GM19324 (cell line): ENCODE measurements around the gene ARHGEF7.
"Not testable (repeated sequence)": the region's sequence is repeated elsewhere in the genome, so short reads cannot be mapped to it uniquely, and the experiment has no call there.

Experiments
- ATAC-seq: cut with Tn5 transposase; IDR thresholded peaks from one replicate; pipeline ENCODE4 v1.9.1; 2021; ENCODE audit warnings: mild to moderate bottlenecking, moderate library complexity; ENCODE audit not compliant: unreplicated experiment, low FRiP score

ARHGEF7 gene

DNA sequence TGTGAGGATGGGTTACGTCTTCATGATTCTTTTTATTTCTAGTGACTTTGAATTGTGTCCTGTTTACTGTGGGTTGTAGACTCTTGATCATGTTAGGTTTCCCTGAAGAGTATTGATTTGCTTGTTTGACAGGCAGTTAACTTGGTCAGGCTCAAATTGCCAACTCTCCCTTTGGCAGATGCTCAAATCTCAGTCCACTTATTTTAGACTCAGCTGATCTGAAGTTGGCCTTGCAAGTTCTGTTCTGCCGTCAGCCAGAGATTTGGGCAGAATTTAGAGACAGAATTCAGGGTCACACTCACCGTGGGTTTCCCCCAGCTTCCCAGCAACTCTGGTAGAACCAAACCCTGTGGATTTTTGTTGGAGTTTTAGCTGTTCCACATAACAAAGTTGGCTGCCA lies 133.7 kb downstream of the ARHGEF7 start:
- no peak for ATAC-seq

DNA sequence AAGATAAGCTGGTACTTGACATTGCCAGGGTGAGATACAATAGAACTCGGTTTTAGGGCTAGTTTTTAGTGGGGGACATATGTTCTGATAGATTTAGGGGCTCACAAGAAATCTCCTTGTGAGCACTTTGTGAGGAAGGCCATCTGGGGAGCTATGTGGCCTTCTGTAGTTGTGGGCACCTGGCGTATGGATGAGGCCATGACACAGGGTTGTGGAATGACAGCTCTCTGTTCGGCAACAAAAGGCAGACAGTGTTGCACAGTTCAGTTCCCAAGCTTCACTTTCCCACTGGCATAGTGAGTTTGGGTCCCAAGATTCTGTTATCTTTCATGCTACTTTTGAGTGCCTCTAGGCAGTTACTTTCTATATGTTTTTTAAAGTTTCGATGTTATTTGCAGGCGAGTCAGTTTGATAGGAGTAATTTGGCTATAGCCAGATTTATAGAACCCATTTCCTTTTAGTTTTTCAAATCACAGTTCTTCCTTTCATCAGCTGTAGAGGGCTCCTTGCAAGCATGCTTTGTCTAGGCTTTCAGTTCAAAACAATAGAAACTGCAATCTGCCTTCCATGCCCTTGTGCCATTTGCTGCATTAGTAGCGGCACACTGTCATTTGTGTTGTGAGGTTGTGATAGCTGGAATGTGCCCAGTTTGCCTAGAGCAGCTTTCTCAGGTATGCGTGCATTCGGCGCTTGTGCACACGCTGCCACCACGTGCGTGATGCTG lies 134.7 kb downstream of the ARHGEF7 start:
- ATAC-seq = no peak

DNA sequence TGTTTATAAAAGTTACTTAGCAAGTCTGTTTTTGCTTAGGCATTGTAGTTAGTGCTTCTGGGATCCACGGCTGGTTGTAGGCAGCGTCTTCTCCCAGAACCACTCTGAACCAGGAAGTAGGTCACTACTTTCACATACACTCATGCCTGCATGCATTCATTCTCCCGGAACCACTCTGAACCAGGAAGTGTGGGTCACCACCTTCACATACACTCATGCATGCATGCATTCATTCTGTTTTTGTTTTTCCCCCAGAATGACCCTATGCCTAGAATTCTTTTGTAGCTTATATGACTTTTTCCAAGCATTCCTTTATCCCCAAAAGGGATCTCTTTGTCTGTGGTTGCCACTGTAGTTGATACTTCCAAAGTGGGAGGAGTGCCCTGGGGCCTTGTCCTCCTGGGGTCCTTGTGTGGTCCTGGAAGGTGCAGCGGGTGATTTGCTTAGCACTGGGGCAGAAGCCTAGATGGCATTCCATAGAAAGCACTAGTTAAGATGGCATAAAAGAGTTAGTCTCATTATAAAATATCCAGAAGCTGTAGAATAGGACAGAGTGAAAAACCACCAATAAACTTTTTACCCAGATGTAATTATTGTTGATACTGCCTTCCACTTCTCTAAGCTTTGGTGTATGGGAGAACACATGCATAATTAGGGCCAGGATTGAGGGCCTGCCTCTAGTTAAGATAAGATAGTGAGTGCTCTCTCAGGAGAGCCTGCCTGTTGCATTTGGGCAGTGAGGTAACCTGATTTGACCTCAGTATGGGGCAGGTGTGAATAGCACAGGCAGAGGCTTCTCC lies 136.7 kb downstream of the ARHGEF7 start:
- no peak for ATAC-seq

DNA sequence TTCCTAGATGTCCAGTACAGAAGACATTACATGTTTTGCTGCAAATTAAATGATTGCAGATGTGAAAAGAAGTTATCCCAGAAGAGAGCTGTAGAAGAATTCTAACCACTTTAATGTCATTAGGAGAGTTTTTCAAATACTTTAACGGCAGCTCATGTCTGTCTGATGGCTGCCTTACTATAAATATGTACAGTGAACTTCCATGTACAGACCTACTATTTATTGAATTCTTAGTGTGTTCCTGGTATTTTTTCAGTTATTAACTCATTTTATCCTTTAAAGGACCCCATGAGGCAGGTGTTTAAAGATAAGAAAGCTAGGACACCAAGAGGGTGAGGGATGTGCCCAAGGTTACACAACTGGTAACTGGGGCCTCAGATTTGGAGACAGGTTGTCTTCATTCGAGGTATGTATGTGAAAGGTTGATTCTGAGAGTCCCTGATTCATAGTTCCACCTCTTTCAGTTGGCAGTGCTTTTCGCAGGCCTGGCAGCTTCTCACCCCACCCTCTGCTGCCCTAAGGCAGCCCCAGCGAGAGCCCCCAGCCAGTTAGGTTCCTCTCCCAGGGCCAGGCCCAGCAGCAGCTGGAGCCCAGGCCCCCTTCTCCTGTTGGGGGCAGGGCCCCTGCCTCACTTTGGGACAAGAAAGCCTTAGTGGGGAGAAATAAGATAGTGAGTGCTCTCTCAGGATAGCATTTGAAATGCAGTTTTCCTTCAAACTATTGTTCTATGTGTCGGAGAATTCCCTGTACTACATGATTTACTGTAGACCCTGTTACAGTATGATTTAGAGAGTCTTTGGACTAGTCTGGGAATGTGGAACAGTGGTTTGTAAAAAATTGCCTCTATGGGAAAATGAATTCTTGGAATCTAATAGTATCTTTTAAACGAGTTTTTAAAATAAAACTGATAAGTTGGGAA lies 137.6 kb downstream of the ARHGEF7 start:
- no peak for ATAC-seq

DNA sequence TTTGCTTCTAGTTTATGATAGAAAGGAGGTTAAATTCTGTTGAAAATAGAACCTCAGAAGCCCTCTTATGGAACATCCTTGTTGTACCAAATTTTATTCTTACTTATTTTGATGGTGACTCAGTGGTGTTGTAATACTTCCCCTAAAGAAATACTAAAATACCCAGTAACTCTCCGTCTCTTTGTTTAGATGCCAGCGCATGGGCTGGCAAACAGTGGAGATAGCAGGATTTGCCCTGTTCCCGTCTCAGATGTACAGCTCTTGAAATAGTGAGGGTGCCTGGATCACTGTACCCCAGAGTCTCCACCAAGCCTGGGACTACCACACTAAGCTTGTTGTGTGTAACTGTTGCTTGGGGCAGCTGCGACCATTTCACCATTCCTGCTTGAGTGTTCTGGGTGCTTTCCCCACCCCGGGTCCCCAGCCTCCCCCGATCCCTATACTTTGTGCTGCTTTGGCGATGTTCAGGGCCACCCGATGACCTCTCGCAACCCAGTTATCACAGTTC lies 138.3 kb downstream of the ARHGEF7 start:
- no peak for ATAC-seq

DNA sequence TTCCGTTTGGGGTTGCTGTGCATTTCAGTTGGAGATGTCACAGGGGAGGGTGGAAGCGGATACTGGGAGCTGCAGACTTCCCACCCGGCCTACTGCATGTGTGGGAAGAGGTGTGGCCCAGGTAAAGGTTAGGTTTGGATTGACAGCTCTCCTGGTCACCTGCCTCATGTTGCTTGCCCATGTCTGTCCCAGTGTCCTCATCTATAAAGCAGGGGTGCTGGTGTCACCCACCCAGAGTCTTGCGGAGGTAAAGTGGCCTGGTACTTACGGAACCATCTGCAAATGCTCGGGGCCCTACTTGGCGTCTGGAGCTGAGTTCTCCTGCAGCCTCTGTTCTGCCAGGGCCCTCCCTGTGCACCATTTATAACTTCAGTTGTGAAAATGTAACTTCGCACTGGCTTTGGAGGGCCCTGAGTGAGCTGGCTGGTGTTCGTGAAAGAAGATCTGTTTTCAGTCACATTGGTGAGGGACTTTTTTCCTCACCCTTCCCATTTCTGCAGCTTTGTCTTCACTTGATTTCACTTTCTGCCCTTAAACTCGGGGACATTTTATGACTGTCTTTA lies 140.2 kb downstream of the ARHGEF7 start:
- no peak for ATAC-seq

DNA sequence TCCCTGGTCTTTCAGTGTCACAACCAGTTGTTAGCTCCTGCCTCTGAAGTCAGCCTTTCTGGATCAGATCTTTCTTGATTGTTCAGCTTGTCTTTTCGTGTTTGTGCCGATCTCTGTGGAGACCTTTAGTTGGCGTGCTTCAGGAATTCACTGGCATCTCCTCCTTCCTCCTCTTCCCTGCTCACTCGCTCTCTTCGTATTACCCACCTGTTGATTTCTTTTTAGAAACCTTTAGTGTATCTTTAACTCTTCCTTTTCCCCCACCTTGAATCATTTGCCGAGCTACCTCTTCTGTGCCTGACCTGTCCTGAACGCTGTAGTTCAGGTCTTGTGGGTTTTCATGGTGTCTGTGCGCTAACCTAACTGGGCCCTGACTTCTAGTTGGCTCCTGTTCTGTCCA lies 141.3 kb downstream of the ARHGEF7 start:
- ATAC-seq = no peak

DNA sequence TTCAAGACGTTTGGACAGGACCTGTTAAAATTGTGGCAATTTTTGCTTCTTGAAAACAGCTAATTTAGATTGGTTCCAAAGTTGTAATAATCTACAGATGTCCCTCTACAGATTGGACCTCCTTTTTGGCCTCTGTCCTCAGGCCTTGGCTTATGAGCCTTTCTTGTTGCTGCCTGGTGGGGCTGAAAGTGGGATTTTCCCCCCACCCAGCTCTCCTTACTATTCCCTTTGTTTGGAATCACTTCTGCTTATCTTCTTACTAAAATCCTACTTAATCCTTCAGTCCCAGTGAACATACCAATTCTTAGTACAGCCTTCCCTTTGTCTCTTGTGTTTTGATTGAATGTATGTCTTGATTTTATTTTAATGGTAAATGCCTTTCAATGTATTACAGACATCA lies 141.8 kb downstream of the ARHGEF7 start:
- ATAC-seq = no peak

DNA sequence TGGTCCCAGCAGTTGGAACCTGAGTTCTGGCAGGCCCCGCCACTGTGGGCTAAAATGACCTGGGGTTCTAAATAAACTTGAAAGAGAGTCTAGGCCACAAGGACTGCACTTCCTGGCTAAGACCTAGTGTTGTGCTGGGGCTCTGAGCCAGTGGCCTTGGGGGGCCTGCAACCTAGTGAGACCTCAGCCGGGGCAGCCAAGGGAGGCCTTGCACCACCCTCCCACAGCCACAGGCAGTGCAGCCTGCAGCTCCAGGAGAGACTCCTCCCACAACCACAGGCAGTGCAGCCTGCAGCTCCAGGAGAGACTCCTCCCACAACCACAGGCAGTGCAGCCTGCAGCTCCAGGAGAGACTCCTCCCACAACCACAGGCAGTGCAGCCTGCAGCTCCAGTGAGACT lies 142.8 kb downstream of the ARHGEF7 start:
- ATAC-seq = not testable (repeated sequence)

DNA sequence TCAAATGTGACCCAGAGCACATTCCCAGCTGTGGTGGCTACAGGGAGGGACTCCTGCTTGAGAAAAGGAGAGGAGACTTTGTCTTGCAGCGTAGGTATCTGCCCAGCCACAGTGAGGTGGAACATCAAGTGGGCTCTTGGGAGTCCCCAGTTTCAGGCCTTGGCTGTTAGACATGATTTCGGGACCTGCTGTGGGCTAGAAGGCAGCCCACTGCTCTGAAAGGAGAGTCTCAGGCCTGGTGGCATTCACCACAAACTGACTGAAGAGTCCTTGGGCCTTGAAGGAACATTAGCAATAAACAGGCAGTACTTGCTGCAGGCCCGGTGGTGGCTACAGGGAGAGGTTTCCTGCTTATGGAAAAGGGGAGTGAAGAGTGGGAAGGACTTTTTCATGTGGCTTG lies 143.5 kb downstream of the ARHGEF7 start:
- no peak for ATAC-seq

DNA sequence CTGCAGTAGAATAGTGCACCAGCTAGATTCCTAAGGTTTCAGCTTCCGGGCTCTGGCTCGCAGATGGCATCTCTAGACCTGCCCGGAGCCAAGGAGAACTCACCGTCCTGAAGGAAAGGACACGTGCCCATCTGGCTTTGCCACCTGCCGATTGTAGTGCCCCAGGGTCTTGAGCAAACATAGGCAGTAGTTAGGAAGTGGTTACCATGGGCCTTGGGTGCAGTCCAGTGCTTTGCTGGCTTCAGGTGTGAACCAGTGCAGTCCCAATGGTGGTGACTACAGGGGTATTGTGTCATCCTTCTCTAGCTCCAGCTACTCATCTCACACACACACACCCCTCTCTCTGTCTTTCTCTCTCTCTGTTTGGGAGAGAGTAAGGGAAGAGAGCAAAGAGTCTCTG lies 143.9 kb downstream of the ARHGEF7 start:
- no peak for ATAC-seq

DNA sequence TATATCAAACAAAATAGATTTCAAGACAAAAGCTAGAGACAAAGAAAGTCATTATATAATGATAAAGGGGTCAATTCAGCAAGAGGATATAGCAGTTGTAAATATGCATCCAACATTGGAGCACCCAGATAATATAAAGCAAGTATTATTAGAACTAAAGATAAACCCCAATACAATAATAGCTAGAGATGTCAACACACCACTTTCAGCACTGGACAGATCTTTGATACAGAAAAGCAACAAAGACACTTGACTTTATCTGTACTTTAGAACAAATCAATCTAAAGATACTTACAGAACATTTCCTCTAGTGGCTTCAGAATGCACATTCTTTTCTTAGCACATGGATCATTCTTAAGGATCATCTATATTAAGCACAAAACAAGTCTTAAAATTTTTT lies 146.2 kb downstream of the ARHGEF7 start:
- ATAC-seq = no peak

DNA sequence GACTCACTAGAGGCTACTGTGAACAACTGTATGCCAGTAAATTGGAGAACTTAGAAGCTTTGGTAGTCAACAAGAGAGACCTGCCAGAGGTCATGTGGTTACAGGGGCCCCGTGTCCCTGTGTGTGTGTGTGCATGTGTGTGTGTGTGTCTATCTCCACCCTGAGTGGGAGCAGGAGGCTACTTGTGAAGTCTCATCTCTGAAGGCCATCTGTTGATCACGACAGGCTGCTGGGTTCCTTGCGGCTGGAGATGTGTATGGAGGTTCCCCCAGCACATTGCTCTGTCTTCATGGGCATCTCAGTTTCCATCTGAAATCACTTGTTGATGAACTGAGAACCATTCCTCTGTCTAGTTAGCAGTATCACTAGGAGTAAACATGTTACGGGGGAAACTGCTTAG lies 147.2 kb downstream of the ARHGEF7 start:
- no peak for ATAC-seq

DNA sequence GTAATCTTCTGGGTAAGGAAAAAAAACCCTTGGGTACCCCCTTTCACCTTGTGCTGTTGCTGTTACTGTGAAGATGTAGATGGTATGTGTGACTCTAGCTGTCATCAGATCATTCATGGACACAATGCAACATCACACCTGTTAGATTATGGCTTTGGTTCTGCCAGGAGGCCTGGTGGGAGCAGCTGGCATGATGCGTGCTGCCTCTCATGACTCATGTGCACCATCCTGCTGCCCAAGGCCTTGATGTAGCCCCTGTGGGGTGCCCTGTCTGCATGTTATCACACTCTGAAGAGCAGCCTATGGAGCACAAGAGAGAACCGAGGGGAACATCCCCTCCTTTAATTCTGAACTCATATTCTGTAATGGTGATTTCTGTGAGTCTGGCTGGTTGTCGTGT lies 147.6 kb downstream of the ARHGEF7 start:
- no peak for ATAC-seq

DNA sequence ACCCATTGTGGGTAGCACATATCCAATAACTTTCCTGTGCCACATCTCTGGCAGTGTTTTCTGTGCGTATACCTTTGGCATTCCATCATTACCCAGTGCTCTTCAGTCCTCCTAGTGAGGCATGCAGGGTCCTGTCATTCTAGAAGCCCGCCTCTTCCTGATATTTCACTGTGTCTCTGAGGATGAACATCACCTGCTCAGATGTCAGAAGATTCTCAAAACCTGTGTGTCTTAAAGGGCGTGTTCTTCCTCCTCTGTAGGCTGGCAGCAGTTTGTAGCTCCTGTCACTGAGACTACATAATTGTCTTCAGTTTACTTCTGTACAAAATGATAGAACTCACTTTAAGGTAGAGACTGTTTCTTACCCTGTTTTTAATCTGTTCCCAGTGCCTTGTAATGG lies 148.5 kb downstream of the ARHGEF7 start:
- no peak for ATAC-seq

DNA sequence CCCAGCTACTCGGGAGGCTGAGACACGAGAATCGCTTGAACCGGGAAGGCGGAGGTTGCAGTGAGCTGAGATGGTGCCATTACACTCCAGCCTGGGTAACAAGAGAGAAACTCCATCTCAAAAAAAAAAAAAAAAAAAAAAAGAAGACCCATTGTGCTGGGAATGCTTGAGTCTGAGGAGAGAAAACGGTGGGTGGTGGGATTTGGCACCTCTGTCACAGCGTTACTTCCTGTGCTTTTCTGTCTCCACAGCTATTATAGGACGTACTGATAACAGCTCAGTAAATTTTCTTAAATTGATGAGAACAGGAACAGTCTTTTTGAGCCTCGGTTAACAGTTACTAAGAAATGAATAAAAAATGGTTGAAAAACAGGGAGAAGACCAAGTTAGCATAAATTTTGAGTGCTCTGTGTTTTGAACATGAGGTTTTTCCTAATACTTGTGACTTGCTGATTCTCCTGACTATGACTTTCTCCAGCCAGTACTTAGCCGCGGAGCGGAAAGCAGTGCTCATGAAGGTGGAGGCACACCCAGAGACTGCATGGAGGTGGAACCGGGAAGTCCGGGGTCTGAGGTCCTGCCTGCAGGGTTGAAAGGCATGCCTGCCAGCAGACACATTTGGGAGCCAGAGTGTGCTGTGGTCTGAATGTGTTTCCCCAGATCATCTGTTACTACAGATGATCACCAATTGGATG lies 150.0 kb downstream of the ARHGEF7 start:
- ATAC-seq = no peak

DNA sequence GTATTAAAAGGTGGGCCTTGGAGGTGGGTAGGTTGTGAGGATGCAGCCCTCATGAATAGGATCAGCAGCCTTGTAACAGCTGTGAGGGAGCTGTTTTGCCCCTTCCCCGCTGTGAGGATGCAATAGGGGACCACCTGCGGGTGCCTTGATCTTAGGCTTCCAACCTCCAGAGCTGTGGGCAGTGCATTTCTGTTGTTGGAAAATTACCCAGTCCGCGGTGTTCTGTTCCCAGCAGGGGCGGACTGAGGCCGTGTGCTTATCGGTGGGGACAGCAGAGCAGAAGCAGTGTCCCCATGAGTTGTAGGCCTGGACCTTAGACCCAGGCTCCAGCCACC lies 150.6 kb downstream of the ARHGEF7 start:
- no peak for ATAC-seq

DNA sequence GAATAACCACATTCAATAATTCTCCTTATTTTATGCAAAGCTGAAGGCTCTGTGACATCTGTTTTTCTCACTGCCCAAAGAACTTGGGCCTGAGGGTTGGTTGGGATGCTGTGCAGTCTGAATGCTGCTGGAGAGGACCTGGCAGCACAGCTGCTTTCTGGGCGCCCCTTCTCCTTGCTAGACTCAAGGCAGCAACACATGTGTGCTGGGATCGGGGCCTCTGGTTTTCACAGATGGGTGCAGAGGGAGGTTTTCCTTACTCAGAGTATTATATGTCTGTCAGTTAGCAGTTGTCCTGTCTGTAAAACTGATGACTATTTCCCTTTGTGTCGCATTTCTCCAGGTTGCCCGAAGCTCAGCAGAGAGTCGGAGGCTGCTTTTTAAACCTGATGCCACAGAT lies 152.1 kb downstream of the ARHGEF7 start:
- no peak for ATAC-seq

DNA sequence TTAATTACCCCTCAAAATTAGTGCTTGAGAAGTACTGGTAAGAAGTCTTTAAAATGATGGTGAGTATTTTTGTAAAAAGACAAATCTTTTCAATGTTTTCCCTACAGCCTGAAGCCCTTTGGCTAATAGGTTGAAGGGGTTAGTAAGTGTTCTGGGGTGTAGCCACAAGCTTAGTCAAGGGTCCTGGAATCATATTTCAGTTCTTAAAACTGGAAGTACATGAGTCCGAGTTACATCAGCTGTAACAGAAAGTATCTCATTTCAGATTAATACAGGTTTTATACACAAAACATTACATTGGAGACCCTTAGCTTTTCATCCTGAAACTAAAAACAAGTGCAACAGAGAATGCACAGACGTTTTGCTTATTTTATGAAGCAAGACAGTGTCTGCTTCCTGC lies 152.7 kb downstream of the ARHGEF7 start:
- no peak for ATAC-seq

DNA sequence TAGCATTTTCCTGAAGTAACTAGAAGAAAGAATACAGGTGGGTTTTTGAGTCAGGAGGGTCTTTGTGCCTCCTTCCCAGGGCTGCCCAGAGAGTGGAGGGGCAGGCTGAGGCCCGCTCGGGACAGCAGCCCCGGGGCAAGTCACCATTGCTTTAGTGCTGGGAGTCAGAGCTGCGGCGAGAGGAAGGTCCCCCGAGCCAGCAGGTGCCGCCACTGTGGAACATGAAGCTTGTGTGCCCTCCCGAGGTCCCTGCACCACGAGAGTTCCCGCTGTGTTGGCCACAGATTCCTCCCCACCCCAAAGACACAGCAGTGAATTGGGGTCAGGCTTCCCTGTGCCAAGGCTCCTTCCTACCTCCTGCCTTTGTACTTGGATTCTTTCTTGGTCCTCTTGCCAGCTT lies 154.4 kb downstream of the ARHGEF7 start:
- no peak for ATAC-seq
